GM12874 (cell line): Measurements from ENCODE around the gene UMODL1.

Experiments used
- CTCF ChIP-seq: IDR thresholded peaks from 2 replicates; pipeline ENCODE4 v1.5.1; 2011; ENCODE audit warnings: low read depth, mild to moderate bottlenecking, control low read depth, low read length, moderate library complexity; ENCODE audit not compliant: insufficient read depth

Gene UMODL1

GRCh38 chr21:42061986-42062235 is 9.2 kb upstream of the UMODL1 start:
- no peak for TF ChIP-seq CTCF

GRCh38 chr21:42062236-42063022 is 8.7 kb upstream of the UMODL1 start:
- TF ChIP-seq CTCF = no peak

GRCh38 chr21:42063191-42063570 is 7.9 kb upstream of the UMODL1 start:
- TF ChIP-seq CTCF = no peak

DNA sequence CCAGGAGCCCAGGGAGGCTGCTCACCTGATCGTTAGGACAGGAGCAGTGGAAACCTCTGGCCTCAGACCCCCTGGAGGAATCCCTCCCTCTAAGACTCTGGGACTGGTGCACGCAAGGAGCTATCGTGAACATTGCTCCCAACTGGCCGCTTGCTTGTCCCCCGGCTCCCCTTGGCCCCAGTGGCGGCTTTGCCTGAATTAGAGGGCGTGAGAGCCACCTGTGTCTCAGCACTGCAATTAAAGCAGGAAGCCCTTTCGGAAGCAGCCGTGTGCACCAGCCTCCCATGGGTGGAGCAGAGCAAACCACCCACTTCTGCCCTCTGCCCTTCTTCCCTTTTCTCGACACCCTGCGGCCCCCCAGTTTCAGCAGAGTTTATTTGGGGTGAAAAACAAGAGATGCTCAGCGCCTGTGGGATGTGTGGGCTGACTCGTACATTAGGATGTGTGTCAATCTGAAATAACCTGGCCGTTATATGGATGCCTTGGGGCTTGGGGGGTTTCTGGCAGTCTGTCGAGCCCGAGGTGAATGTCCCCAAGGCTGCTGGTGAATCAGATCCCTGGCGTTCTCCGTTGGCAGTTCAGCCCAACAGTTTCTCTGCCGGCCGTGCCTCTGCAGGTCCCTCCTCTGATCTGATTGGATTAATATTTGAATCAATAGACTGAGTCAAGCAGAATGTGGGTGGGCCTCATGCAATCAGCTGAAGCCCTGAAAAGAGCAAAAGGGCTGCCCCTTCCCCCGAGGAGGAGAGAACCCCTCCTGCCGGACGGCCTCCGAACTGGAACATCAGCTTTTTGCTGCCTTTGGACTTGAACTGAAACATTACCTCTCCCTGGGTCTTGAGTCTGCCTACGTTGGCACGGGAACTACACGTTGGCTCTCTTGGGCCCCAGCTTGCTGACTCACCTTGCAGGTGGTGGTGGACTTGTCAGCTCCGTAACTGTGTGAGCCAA is 7.3 kb upstream of the UMODL1 start:
- no peak; the same call in 1 of the 2 replicates for TF ChIP-seq CTCF

- no peak for TF ChIP-seq CTCF
Measured at GRCh38 chr21:42066521-42066920, 4.6 kb upstream of the UMODL1 start.

GRCh38 chr21:42067531-42068255 is 3.4 kb upstream of the UMODL1 start:
- no peak for TF ChIP-seq CTCF

- TF ChIP-seq CTCF = no peak
Measured at GRCh38 chr21:42068256-42068545, 2.9 kb upstream of the UMODL1 start.
